Hematopoietic multipotent progenitor cell treated with erythropoietin and hydrocortisone succinate and interleukin-3 and kit ligand, for 15 days (in vitro differentiated cells): ENCODE measurements around the gene VMAC.

Source experiments
- DNase-seq: peaks from one replicate; pipeline ENCODE4 v3.0.0-alpha.2; 2015; ENCODE audit warnings: low spot score

VMAC gene

DNA sequence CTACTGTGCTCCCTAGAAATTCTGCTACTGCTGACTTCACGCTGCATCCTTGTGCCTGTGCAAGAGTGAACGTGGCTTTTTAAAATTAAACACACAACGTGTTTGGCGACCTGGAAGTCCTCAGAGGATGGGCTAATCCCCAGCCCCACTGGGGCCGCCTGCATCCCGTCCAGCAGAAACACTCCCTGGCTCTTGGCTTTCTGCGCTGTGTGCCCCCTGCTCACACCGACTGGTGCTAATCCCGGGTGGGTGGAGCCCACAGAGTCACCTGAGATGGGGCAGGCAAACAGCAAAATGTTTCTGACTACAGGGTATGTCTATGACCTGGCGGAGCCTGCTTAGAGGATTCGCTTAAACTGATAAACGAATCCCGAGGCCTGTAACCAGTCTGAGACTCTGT is 24.5 kb downstream of the VMAC start:
- no peak for DNase-seq

DNA sequence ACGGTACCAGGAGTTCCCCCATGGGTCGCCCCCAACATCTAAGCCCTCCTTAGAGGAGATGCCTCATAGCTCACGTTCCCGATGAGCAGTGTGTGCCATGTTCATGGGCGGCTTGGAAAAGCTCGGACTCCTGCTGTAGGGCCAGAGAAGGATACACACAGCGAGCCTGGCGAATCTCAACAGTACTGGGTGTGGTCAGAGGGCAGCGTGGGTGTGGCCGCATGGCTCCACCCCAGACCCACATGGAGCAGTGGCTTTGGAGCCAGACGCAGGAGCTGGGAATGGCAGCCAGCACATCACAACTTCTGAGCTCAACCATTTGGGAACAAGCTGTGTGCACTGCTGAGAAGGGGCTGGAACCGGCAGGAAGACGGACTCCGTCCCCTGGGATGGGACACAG is 25.0 kb downstream of the VMAC start:
- no peak for DNase-seq

DNA sequence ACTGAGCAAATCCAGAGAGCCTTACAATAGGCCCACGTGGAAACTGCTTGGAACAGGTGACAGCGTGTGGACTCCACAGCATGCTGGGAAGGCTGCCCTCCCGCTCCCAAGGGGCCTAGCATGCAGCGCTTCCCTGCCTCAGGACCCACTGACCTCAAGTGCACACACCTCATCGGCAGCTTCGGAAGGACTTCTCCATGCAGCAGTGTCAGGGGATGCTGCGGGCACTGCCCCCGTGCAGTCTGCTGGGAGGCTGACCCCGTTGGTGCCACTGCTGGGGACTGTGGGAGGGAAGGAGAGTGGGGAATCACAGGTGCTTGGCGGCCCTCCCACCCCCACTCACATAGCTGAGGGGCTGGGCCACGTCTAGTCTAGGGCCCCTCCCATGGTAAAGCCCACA is 26.6 kb downstream of the VMAC start:
- no peak for DNase-seq

DNA sequence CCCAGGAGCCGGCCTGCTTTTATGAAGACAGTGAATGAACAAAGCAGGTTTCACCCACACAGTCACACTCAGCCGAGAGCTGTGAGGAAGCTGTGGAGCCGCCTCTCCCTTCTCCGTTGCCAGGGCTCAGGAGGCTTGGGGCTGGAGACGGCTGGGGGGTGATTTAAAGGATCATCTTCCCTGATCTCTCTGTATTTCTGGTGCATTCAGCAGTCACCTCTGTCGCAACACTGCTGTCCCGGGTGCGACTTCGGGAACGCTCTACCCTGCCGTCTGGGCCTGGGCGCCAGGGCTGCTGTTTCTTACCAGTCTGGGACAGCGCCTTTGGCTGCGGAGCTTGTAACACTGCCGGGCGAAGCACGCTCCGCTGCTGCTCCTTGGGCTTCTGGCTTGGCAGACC is 27.5 kb downstream of the VMAC start:
- no peak for DNase-seq

DNA sequence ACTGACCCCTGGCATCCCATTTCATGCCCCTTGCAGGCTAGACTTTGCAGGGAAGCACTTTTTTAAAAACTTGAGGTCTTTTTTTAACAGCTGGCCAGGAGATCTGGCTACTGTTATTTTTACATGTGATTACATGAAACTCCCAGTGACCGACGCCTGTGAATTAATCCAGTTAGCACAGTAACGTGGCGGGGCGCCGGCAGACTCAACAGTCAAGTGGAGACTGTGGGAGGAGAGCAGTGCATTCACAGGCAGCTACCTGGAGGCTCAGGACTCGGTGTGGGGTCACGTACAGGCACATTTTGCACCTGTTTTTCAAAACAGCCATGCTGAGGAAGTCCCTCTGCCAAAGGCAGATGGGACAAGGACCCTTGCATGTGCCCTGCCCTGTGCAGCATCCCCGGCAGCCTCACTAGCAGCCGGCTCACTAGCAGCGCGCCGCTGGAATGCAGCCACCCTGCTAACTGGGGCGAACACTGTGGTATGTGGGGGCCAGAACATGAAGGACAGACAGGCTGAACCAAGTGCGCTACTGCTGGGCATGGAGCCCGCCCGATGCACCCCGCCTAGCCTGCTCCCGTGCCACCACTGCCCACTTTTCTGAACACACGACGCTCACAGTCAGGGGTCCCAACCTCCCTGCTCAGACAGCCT is 28.1 kb downstream of the VMAC start:
- no peak for DNase-seq

DNA sequence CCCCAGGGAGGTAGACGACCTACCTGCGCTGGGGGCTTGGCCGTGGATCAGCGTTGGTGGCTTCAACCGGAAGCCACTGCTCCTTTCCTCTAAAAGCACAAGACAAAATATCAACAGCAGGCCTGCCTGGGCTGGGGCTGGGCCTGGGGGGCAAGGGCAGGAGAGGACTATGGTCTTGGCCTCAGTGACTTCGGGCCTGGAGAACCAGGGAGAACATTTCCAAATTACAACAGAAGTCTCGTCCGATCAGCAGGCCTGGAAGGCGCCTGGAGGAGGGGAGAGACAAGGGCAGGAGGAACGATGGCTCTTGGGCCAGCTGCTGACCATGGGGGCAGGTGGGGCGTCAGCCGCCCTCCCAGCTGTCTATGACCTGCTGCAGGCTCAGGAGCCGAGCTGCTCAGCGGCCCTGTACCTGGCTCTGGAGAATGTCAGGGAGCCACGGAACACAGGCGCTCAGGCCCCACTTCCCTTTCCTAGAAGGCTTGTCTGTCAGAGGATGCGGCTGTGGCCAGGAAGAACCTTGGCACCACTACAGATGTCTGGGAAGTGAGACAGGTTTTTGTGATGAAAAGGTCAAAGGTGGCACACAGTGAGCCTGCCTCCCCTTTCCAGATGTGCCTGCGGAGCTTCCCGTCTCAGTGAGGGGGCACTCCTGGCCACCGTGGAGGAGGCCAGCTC is 28.9 kb downstream of the VMAC start:
- no peak for DNase-seq

DNA sequence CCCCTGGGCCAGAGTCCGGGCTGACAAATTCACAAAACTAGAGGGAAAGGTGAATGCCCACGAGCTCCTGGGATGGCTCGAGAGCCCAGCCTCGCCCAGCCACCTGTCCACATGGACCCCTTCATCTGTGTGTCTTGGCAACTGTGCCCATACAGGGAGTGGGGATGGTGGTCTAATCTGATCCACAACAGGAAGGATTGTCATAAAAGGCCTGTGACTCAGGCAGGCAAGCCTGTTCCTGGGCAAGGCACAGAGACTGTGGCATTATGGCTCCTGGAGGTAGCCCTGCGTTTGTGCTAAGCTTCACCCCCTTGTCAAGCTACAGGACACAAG is 29.4 kb downstream of the VMAC start:
- no peak for DNase-seq

DNA sequence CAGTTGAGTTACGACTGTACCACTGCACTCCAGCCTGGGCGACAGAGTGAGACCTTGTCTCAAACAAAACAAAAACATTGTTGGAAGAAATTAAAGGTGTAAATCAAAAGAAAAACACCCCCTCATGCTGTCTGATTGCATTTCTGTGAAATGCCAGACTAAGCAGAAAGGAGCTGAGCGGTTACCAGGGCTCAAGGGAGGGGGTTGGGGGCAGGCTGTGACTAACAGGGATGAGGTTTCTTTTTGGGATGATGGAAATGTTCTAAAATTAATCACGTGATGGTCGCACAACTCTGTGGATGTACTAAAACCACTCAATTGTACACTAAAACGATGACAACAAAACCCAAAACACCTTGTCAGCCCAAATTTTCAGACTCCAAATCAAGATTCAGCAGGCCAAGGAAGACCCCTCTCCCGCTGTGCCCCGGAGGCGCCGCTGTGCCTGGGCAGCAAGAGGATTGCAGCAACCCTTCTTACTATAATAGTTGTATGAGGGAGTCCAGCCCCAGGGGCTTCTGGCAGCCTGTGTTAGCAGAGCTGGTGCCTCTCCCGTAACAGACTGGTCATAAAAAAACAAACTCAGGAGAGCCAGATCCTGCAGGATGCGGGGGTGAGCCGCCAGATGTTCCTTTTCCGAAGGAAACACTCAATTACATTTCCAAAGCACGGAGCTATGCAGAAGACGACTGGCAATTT is 30.3 kb downstream of the VMAC start:
- DNase-seq = no peak

DNA sequence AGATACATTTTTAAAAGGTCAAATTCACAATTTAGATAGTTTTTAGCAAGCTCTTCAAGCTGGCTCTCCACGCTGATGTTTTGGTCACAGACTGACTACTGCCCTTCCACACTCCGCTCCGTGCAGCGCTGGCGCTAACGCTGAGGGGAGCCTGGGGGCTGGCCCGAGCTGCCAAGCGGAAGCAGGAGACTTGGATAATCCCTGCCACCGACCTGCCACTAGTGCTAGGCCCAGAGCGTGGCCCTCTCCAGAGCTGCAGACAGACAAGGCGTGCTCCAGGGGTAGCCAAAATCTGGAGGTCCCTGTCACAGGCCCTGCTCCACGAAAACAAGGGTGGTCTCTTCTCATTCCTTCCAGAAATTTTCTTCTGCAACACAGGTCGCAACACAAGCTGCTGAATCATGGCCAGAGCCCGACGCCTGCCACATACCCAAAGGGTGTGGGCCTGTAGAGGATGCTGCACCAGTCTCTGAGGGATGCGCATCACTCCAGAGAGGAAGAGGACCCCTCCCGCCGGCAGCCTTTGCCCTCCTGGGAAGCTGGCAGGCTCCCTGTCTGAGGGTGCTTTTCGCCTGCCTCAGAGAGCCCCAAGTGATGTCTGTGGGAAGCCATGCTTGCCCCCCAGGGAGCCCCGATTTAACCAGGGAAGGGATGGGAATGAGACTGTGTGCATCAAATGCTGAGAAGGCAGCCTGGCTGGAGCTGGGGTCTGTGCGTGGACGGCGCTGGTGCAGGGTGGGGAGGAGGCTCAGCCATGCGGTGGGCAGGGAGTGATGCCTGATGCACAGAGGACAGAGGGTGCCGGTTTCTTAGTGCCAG is 31.0 kb downstream of the VMAC start:
- no peak for DNase-seq

DNA sequence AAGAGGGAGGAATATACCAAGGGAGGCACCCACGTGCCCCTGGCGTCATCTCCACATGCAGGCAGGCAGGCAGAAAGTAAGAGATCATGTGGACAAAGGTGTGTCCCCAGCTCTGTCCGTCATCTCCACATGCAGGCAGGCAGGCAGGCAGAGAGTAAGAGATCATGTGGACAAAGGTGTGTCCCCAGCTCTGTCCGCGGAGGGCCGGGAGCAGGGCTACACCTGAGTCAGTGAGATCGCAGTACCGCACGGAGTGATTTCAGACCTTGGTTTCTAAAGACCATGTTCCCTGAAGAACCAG is 31.6 kb downstream of the VMAC start:
- no peak for DNase-seq

DNA sequence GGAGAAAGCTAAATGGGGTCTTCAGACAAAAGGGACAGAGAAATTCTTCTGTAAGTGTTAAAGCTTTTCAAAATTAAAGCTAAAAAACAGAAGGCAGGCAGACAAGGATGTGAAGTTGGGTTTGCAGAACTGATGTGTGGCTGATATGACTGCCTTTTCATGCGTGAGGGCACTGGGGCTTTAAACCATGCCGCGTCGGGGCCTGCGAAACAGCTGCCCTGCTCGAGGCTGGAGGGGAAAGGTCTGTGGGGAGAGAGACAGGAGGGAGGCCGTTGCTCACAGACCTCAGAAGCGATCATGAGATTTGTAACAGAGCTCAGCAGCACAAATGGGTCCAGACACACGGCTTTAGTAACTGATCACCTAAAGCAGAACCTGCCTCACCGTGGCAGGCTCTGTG is 32.9 kb downstream of the VMAC start:
- DNase-seq = no peak

DNA sequence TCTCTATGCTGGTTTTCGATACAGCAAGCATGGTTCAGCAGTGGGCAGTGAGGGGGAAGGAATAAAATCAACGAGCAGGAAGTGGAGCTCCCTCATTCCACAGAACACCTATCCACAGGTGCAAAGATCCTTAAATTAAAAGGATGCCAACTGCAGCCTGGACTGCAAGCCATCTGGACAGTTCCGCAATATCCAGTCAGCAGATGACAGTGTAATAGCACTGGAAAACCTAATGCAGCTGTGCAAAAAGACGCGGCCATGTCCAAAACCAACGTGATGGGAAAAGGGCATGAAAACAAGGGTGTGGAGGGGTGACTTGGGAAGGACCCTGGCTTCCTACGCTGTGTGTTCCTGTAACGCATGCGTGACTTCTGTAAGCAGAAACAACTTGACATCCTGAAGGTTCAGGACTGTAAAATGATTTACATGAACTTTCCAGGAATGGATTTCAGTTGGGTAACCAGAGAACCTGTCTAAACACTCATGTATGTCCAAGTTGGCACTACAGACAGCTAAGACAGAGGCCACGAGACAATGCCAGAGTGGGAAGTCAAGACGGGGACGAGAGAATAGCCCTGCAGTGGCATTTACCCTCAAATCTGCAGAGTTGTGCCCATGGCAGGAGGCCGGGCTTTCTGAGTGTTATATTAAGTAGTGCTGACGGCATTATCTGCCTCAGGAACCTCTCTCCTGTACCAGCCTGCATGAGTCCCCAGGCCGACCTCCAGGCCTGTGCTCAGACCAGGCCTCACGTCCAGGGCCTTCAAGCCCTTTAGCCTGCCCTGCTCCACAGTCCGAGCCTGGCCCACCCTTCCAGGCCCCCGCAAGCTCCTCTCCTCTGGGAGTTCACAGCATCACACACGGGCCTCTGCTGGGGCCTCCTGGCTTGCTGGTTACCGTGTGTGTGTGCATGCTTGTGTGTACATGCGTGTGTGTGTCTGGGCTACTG is 35.9 kb downstream of the VMAC start:
- no peak for DNase-seq

DNA sequence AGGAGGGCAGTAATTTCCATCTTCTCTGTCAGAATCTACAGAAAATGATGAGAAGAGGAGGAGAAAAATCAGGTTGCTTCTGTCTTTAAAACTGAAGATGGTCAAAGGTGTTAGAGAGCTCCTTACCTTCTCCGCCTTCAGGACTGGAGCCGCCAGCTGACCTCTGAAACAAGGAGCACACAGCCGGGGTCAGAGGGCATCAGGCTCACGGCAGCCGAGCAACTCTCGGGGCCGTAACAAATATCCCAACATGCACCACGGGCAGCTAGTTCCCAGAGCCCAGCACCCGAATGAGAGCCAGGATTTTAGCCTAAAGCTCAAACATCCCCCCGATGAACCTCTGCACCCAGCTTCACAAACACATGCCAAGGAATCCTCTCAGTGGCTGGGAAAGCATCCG is 37.0 kb downstream of the VMAC start:
- no peak for DNase-seq

DNA sequence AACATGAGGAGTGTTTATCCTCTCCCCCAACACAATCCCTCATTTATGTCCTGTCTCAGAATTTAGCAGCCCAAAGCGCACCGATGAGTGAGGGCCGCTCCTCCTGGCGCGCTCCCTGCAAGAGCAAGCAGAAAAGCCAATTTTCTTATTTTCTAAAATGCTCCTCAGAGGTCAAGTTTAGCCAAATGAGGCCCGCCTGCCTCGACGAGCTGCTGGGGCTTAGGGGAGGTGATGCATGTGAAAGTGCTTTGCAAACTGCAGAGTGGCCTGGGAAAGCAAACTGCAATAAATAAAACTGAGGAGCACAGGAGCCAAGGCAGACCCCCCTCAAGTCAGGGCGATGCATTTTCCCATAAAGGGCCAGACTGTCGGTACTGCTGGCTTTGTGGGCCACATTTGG is 38.4 kb downstream of the VMAC start:
- no peak for DNase-seq

DNA sequence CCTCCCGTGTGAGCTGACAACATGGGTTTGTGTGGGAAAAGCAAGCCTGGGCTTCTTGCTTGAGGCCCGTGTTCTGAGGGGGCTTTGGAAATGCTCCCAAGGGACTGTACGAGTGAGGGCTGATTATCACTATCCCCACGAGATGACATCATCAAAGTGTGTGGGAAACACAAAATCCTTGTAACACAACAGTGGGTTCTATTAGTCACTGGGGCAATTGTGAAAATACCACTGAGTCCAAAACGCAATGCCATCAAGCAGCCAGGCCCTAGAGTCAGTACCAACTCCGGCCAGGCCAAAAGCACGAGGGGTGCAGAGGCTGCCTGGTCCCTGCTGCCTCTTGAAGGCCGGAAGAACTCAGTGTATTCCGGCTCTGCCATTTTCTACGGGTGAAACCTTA is 39.0 kb downstream of the VMAC start:
- DNase-seq = no peak

DNA sequence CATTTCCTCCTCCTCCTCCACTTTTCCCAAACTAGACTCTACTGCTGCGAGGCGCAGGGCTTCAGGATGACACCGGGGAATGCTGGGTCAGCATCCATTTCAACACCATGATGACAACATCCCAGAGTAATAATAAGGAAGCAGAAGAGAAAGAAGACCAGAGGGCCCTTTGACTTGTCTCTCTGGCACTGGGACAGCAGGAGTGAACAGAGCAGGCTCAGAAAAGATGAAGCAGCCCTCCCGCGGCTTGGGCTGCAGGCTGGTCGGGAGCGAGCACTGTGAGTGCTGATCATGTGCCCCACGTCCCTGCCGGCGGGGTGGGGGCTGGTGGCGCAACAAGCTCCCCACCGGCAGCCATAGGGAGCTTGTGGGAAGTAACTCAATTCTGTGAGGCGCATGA is 42.8 kb downstream of the VMAC start:
- DNase-seq = no peak

DNA sequence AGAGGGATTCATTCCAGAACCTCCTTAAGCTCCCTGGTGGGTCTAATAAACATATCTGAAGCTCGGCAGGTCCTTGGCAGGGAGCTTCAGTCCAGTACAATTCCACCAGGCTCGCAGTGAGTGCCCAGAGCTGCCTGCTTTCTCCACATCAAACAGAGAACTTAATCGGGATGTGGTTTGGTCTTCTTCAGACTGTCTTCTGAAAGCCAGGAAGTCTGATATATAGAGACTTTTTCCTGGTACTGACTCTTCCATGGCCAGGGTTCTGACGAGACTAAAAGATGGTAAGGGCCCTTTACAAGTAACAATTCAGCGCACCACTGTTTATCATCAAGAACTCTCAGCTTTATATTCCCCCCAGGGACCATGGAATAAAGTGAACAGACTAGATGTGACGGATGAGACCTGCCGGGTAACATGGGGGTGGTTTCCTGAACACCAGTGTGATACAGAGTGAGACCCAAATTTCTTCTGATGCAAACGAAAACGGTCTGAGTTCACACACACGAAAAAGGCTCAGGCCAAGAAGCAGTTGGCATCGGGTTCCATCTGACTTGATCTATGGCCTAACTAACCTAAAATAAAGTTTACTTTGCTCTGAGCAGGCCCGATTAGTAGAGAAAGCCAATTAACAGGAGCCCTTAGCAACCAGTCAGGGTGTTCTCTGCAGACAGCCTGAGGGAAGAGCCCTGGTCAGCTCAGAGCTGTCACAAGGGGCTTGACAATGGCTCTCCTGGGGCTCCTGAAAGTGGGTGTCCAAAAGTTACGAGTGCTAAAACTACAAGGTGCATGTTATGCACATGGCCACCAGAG is 44.3 kb downstream of the VMAC start:
- no peak for DNase-seq

DNA sequence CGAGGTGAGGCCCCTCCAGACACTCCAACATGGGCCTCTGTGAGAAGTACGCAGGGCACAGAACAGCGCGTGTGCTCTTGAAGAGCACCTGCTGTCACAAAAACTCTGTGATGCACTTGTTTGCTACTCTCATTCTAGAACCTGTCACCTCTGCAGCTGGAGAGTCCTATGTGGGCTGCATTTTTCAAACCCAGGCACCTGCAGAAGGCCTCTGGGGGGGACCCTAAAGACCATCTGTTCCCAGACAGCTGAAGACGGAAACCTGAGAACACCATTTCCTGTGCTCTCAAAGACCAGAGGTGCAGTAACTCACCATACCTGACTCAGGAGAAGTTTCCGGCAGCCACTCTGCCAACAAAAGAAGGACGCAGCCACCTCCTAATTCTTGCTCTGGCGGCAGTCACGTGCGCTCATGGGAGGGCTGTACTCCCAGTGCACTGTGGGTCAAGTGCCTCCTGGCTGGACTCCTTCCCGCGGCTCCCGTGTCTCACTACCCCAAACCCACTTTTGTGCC is 45.2 kb downstream of the VMAC start:
- DNase-seq = no peak

DNA sequence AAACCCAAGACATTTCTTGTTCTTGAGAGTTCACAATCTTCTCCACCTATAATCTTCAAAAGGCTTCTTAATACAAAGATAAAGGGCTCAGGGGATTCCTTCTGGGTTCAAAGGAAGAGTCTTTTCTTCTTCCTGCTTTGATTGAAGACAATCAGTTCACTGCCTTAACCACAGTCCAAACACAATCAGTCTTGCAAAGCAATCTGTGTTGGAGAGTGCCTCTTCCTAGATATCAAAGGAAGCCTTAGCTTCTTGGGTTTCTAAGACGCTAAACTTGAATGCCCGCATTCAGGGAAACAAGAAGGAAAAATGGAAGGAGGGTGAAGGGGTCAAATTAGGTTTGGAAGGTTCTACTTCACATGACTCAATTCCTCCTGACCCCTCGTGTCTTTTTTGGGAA is 46.1 kb downstream of the VMAC start:
- no peak for DNase-seq

DNA sequence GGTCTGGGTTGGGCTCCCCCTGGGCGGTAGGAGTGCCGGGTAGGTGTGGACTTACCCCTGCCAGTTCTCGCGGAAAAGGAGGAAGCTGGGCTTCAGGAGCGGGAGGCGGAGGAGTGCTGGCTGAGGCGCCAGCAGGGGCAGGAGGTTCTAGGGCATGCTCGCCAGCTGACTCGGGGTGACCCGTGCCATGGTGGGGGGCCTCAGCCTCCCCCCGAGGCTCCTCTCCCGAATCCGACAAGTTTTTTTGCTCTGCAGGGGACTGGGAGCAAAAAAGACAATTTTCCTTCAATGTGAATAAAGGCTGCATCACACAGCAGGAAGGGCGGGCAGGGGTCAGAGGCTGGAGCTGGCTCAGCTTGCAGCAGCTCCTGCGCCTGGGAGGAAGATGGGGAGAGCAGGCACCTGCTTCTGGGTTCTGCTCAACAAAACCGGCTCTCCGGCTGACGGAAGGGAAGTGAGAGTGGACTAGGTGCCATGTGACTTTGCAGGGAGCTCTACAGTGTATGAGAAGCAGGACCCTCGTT is 46.7 kb downstream of the VMAC start:
- DNase-seq = no peak
